HG03521 (cell line): ENCODE results near the gene PTGS1.
"Not testable (repeated sequence)": the region's sequence is repeated elsewhere in the genome, so short reads cannot be mapped to it uniquely, and the experiment has no call there.

ENCODE experiments used
- ATAC-seq: cut with Tn5 transposase; IDR thresholded peaks from one replicate; pipeline ENCODE4 v1.9.1; 2021; ENCODE audit warnings: mild to moderate bottlenecking, moderate library complexity; ENCODE audit not compliant: unreplicated experiment

The PTGS1 gene

GRCh38 chr9:122394265-122395125 is 23.7 kb downstream of the PTGS1 start:
- ATAC-seq, result no peak

- no peak for ATAC-seq
Measured at GRCh38 chr9:122396614-122397148, 25.9 kb downstream of the PTGS1 start.

GRCh38 chr9:122397749-122398148 is 26.9 kb downstream of the PTGS1 start:
- no peak for ATAC-seq

GRCh38 chr9:122398371-122398924 is 27.6 kb downstream of the PTGS1 start:
- ATAC-seq, result no peak

- no peak for ATAC-seq
Measured at GRCh38 chr9:122401896-122402295, 31.1 kb downstream of the PTGS1 start.

- ATAC-seq, result no peak
Measured at GRCh38 chr9:122402403-122402871, 31.6 kb downstream of the PTGS1 start.

GRCh38 chr9:122402874-122403273 is 32.0 kb downstream of the PTGS1 start:
- no peak for ATAC-seq

- no peak for ATAC-seq
Measured at GRCh38 chr9:122403381-122404000, 32.7 kb downstream of the PTGS1 start.

- not testable (repeated sequence) for ATAC-seq
Measured at GRCh38 chr9:122405304-122406069, 34.7 kb downstream of the PTGS1 start.

- no peak for ATAC-seq
Measured at GRCh38 chr9:122406070-122406890, 35.5 kb downstream of the PTGS1 start.

GRCh38 chr9:122414108-122414507 is 43.3 kb downstream of the PTGS1 start:
- not testable (repeated sequence) for ATAC-seq

- no peak for ATAC-seq
Measured at GRCh38 chr9:122418016-122418415, 47.2 kb downstream of the PTGS1 start.

- ATAC-seq, result no peak
Measured at GRCh38 chr9:122420315-122420714, 49.5 kb downstream of the PTGS1 start.

GRCh38 chr9:122425087-122425486 is 54.3 kb downstream of the PTGS1 start:
- no peak for ATAC-seq

GRCh38 chr9:122426723-122427122 is 55.9 kb downstream of the PTGS1 start:
- no peak for ATAC-seq

- ATAC-seq, result no peak
Measured at GRCh38 chr9:122442568-122442967, 71.7 kb downstream of the PTGS1 start.

- no peak for ATAC-seq
Measured at GRCh38 chr9:122444041-122444733, 73.4 kb downstream of the PTGS1 start.
